ENCODE measurements around the gene DDX5. TPM values are rescaled to one million over a fixed set of nuclear protein-coding genes. Genes with fewer than 3 reads are reported as not detected.

Gene DDX5
- total and polyA plus RNA-seq, 3 donors from 2014 or later = 516 to 697 (median 557) TPM

GRCh38 chr17:64515829-64516228 lies 9.7 kb upstream of the DDX5 start:
- Histone ChIP-seq H3K4me1 (no peaks in the 10 kb centered on the region), H3K4me3 (no peak overlapping the region), H3K9me3 (no peaks in the 10 kb centered on the region), H3K27me3 (no peaks in the 10 kb centered on the region), H3K36me3 (ENCODE audit: low read depth, missing control alignments) (no peaks in the 10 kb centered on the region), H3K27ac (no peak overlapping the region)
- DNase-seq = no peak
- TF ChIP-seq, protein P1, sequence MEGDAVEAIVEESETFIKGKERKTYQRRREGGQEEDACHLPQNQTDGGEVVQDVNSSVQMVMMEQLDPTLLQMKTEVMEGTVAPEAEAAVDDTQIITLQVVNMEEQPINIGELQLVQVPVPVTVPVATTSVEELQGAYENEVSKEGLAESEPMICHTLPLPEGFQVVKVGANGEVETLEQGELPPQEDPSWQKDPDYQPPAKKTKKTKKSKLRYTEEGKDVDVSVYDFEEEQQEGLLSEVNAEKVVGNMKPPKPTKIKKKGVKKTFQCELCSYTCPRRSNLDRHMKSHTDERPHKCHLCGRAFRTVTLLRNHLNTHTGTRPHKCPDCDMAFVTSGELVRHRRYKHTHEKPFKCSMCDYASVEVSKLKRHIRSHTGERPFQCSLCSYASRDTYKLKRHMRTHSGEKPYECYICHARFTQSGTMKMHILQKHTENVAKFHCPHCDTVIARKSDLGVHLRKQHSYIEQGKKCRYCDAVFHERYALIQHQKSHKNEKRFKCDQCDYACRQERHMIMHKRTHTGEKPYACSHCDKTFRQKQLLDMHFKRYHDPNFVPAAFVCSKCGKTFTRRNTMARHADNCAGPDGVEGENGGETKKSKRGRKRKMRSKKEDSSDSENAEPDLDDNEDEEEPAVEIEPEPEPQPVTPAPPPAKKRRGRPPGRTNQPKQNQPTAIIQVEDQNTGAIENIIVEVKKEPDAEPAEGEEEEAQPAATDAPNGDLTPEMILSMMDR (IDR thresholded peaks at IDR 0.05) = no peak
- no peak for TF ChIP-seq POLR2A (IDR thresholded peaks at IDR 0.05)
- WGBS, 2 donors = 90 to 100% methylated on average over 1 of the region's 1 CpG
- intact Hi-C loops (cut with DNase I; ENCODE audit: low total_unique reads) = no loop called here

DNA sequence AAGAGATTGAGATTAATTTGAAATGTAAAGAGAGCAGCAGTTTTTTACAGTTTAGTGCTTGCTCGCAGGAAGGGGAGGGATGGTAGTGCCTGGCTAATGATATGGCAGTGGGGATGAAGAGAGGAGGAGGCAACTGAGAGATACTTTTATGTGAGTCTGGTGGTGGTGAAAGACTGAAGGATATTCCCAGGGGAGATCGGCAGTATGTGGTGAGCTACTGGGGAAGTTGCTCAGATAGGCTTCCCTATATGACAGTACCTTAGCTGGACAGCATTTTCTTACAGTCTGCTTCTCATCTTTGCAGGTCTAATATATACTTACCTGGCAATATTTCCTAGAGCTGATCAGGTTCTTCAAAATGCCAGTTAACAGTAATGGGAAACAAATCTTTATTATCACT lies 9.3 kb upstream of the DDX5 start:
- TF ChIP-seq, protein P1 (IDR thresholded peaks at IDR 0.05) = no peak
- TF ChIP-seq POLR2A (IDR thresholded peaks at IDR 0.05) = no peak
- Histone ChIP-seq H3K27ac (no peak overlapping the region), H3K4me3 (no peak overlapping the region), H3K36me3 (ENCODE audit: low read depth, missing control alignments) (no peaks in the 10 kb centered on the region), H3K27me3 (no peaks in the 10 kb centered on the region), H3K9me3 (no peaks in the 10 kb centered on the region), H3K4me1 (no peaks in the 10 kb centered on the region)
- WGBS, 2 donors = 68 to 89% methylated on average over 2 of the region's 2 CpGs
- DNase-seq = no peak
- intact Hi-C loops (cut with DNase I; ENCODE audit: low total_unique reads) = no loop called here

- Histone ChIP-seq H3K9me3 (no peaks in the 10 kb centered on the region), H3K27ac (no peak overlapping the region), H3K36me3 (ENCODE audit: low read depth, missing control alignments) (no peaks in the 10 kb centered on the region), H3K4me3 (no peak overlapping the region), H3K27me3 (no peaks in the 10 kb centered on the region), H3K4me1 (peaks cover 7% of the 10 kb centered on the region)
- TF ChIP-seq, protein P1 (IDR thresholded peaks at IDR 0.05) = no peak
- TF ChIP-seq POLR2A (IDR thresholded peaks at IDR 0.05) = no peak
- intact Hi-C loops (cut with DNase I; ENCODE audit: low total_unique reads) = no loop called here
- 84 to 90% methylated on average over 6 of the region's 6 CpGs for WGBS, 2 donors
- DNase-seq = no peak
Observed at GRCh38 chr17:64509179-64509578, 3.1 kb upstream of the DDX5 start.

DNA sequence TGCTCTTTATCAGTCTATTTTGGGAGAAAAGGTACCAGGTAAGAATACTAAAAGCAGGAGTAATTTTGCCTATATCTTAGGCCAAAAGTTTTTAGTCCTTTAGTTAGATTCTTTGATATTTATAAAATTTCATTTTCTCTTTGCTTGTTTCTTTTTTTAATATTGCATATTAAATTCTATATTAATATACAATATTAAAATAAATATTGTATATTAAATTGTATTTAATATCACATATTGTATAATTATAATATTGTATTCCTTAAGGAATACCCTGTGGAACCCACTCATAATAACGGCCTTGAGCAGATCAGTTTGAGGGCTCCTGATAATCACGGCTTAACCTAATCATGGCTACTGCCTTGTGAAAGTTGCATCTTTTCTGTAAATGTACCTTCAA lies 2.6 kb upstream of the DDX5 start:
- no peaks in the 10 kb centered on the region for H3K9me3 ChIP-seq
- H3K27ac ChIP-seq = no peak overlapping the region
- TF ChIP-seq, protein P1 (IDR thresholded peaks at IDR 0.05) = no peak
- no peak for TF ChIP-seq POLR2A (IDR thresholded peaks at IDR 0.05)
- H3K4me1 ChIP-seq = peaks cover 10% of the 10 kb centered on the region
- intact Hi-C loops (cut with DNase I; ENCODE audit: low total_unique reads) = no loop called here
- DNase-seq = no peak
- WGBS, 2 donors = 69 to 72% methylated on average over 2 of the region's 2 CpGs
- no peaks in the 10 kb centered on the region for H3K36me3 ChIP-seq (ENCODE audit: low read depth, missing control alignments)
- H3K27me3 ChIP-seq = no peaks in the 10 kb centered on the region
- no peak overlapping the region for H3K4me3 ChIP-seq

DNA sequence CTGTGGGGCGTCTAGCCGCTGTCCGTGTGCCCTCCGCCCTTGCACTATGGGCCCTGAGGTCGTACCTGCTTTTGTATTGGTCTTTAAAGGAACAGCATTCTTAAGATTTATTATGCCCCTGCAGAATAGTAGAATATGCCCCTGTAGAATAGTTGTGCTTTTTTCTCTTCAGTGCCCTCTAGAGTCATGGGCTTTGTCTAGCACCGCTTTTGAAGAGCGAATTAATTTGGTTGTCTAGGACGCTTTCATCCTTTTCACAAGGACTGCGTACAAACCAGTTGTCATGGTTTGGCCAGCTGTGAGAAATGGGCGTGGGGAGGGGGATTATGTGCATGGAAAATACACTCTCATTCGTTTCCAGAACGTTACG lies 1.3 kb upstream of the DDX5 start:
- H3K4me1 ChIP-seq = peaks cover 14% of the 10 kb centered on the region
- no peaks in the 10 kb centered on the region for H3K27me3 ChIP-seq
- peak overlapping the region; percentile 98 to 100 for H3K27ac ChIP-seq
- no peaks in the 10 kb centered on the region for H3K9me3 ChIP-seq
- 0% methylated on average over 13 of the region's 13 CpGs for WGBS, 2 donors
- intact Hi-C loops (cut with DNase I; ENCODE audit: low total_unique reads) = no loop called here
- no peak for DNase-seq
- no peaks in the 10 kb centered on the region for H3K36me3 ChIP-seq (ENCODE audit: low read depth, missing control alignments)
- H3K4me3 ChIP-seq = peak overlapping the region; percentile 98
- TF ChIP-seq POLR2A (IDR thresholded peaks at IDR 0.05) = no peak
- TF ChIP-seq, protein P1 (IDR thresholded peaks at IDR 0.05) = peak in 2 of 3 experiments; percentile 9 to 33
